Stomach (tissue), 9 donors: Measurements from ENCODE around the gene BIN1. TPM values are rescaled to one million over a fixed set of nuclear protein-coding genes. Genes with fewer than 3 reads are reported as not detected.

Experiments used
- DNase-seq, 2 donors: peaks; one replicate each; pipeline versions ENCODE4 v3.0.0 to v3.0.0-alpha.2; 2013 to 2019
- H3K27ac ChIP-seq, 5 donors: fragments of 200-600 bp in 4 of 5; sonication (generic) in 4 of 5; one replicate each; pipeline ENCODE4 v1.5.1; 2013 to 2019; ENCODE audit warnings: mild to moderate bottlenecking in 1 of 5, moderate library complexity in 1 of 5
- H3K27me3 ChIP-seq, 3 donors: fragments of 200-600 bp; sonication (generic); one replicate each; pipeline ENCODE4 v1.5.1; 2017 to 2019; ENCODE audit warnings: mixed run types in 1 of 3
- H3K36me3 ChIP-seq, 4 donors: fragments of 200-600 bp; sonication (generic); 1 replicate in 3 of 4; 2 replicates in 1 of 4; pipeline ENCODE4 v1.5.1; 2016 to 2019
- H3K4me1 ChIP-seq, 4 donors: fragments of 200-600 bp; sonication (generic); one replicate each; pipeline ENCODE4 v1.5.1; 2016 to 2019
- H3K4me3 ChIP-seq, 4 donors: fragments of 200-600 bp; sonication (generic) in 3 of 4; one replicate each; pipeline ENCODE4 v1.5.1; 2016 to 2019; ENCODE audit warnings: mild to moderate bottlenecking in 1 of 4
- H3K9me3 ChIP-seq, 4 donors: fragments of 200-600 bp; sonication (generic); one replicate each; pipeline ENCODE4 v1.5.1; 2016 to 2019
- EP300 ChIP-seq: sonication (generic); formaldehyde crosslinking; IDR thresholded peaks from one replicate; pipeline ENCODE4 v1.6.1; 2017; ENCODE audit warnings: antibody characterized with exemption
- POLR2A ChIP-seq, 4 donors: fragments of 450-650 bp; IDR thresholded peaks; one replicate each; pipeline ENCODE4 v1.6.1; 2016; ENCODE audit warnings: antibody characterized with exemption in 4 of 4, control low read depth in 2 of 4, mild to moderate bottlenecking in 1 of 4, moderate library complexity in 1 of 4
- POLR2AphosphoS5 ChIP-seq, 3 donors: sonication (generic); formaldehyde crosslinking; IDR thresholded peaks; one replicate each; pipeline ENCODE4 v1.6.1; 2016; ENCODE audit warnings: antibody characterized with exemption in 3 of 3
- WGBS, 5 donors: extraction: QIAGEN DNeasy Blood & Tissue Kit in 3 of 5; methylation state at CpG; one replicate each; pipeline versions ENCODE4 v1.1.5 to v1.1.7; 2013 to 2018; 5-methylcytosine and 5-hydroxymethylcytosine counted together
- intact Hi-C: fragments of 100-400 bp; cut with DNase I; formaldehyde crosslinking; loops from one replicate; pipeline ENCODE4 v1.15.1; 2023; ENCODE audit warnings: low total_unique reads
- polyA plus RNA-seq, 3 donors: library from polyadenylated mRNA; stranded (reverse); fragments of 200-250 nt; gene quantifications; one replicate each; pipeline ENCODE4 v1.2.3, GENCODE V29; 2013
- total RNA-seq, 5 donors: library from RNA; depleted of rRNA; stranded (reverse); fragments of >200 nt; gene quantifications; one replicate each; pipeline versions ENCODE4 v1.1.0 to v1.2.3, GENCODE V29; 2014 to 2016
- TF ChIP-seq, protein P1 (sequence below), 7 experiments: fragments of 450-650 bp in 4 of 7; fragments of 200-600 bp in 3 of 7; sonication (generic) in 3 of 7; IDR thresholded peaks; one replicate each; pipeline ENCODE4 v1.5.1; 2016 to 2019; ENCODE audit warnings: antibody characterized with exemption in 7 of 7, control low read depth in 2 of 7, mild to moderate bottlenecking in 1 of 7
- donor health status: healthy with polysubstance abuse.
- donor health status: Bipolar disorder and iron deficiency.
- donor health status: healthy.

The BIN1 gene
- total and polyA plus RNA-seq, 8 donors = 39.1 to 175 (median 47.8) TPM

DNA sequence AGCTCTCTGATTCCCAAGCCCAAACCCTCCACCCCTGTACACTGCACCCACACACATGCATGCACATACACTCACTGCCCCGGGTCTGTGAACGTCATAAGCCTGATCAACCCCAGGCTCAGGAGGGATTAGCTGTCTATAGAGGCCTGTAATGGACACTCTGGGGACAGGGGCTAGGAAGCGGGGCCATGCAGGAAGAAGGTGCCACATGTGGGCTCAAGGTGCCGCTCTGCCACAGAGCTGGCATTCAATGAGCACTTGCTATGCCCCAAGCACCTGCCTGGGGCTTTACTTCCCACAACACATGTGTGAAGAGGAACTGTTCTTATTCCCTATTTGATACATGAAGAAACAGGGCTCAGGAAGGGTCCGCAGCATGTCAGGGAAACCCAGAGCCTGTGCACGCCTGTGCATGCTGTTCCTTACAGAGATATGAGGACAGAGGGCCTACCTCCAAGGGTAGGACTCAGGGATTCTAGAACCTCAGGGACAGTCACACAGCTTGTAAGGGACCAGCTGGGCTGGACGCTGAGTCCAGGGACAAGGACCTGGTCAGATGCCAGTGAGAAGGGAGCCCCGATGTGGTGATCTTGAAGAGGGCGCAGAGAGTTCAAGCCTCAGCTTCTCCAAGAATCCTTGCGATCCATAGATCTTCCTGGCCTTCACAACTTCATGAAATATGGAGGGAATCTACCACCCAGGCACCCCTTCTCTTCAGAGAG is 5.0 kb downstream of the BIN1 start:
- TF ChIP-seq EP300 (no peak), POLR2A (IDR thresholded peaks at IDR 0.05) (no peak)
- TF ChIP-seq, protein P1, sequence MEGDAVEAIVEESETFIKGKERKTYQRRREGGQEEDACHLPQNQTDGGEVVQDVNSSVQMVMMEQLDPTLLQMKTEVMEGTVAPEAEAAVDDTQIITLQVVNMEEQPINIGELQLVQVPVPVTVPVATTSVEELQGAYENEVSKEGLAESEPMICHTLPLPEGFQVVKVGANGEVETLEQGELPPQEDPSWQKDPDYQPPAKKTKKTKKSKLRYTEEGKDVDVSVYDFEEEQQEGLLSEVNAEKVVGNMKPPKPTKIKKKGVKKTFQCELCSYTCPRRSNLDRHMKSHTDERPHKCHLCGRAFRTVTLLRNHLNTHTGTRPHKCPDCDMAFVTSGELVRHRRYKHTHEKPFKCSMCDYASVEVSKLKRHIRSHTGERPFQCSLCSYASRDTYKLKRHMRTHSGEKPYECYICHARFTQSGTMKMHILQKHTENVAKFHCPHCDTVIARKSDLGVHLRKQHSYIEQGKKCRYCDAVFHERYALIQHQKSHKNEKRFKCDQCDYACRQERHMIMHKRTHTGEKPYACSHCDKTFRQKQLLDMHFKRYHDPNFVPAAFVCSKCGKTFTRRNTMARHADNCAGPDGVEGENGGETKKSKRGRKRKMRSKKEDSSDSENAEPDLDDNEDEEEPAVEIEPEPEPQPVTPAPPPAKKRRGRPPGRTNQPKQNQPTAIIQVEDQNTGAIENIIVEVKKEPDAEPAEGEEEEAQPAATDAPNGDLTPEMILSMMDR (IDR thresholded peaks at IDR 0.05) = no peak
- no peaks in the 10 kb centered on the region for H3K27me3 ChIP-seq
- peak overlapping the region; percentile 13 to 94 (median 63) for H3K27ac ChIP-seq
- peaks cover 69 to 94% (median 88%) of the 10 kb centered on the region in 4 donors for H3K4me1 ChIP-seq
- H3K4me3 ChIP-seq = no peak overlapping the region
- intact Hi-C loops = no loop called here
- 64 to 89% (median 87%) methylated on average over 10 of the region's 10 CpGs for WGBS, 5 donors
- H3K36me3 ChIP-seq = no peaks in the 10 kb centered on the region
- no peak for DNase-seq
- no peaks in the 10 kb centered on the region for H3K9me3 ChIP-seq

DNA sequence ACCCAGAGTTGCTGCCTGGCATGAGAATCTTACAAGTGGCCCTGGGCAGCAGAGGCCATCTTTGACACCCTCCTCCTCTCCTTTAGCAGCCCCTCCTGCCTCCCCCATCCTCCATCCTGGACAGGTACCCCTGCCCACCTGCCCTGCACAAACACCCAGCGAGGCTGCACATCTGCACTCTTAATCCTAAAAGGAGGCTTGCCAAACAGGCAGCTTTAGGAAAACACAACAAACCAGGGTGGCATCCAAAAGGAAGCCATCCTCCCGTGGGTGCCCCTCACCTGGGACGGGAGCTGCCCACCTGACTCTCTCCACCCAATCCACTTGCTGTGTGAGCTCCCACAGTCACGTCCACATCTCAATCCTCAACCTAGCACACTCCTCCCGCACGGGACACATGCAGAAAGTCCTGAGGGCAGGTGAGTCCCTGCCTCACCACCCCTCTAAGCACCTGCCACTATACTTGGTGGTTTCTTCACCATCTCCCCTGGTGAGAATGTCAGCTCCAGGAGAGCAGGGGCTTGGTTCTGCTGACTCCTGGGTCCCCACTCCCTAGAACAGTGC is 5.8 kb downstream of the BIN1 start:
- no peaks in the 10 kb centered on the region for H3K27me3 ChIP-seq
- H3K4me1 ChIP-seq = peaks cover 74 to 100% (median 94%) of the 10 kb centered on the region in 4 donors
- peak overlapping the region; percentile 52 to 94 (median 63) for H3K27ac ChIP-seq
- TF ChIP-seq POLR2A (IDR thresholded peaks at IDR 0.05) (no peak), POLR2AphosphoS5 (IDR thresholded peaks at IDR 0.05) (no peak), EP300 (no peak)
- TF ChIP-seq, protein P1 (IDR thresholded peaks at IDR 0.05) = no peak
- no peaks in the 10 kb centered on the region for H3K36me3 ChIP-seq
- H3K4me3 ChIP-seq = no peak overlapping the region
- 68 to 81% (median 78%) methylated on average over 6 of the region's 6 CpGs for WGBS, 5 donors
- peak in 1 of 2 donors; percentile 5 for DNase-seq
- no peaks in the 10 kb centered on the region for H3K9me3 ChIP-seq
- intact Hi-C loops = no loop called here

DNA sequence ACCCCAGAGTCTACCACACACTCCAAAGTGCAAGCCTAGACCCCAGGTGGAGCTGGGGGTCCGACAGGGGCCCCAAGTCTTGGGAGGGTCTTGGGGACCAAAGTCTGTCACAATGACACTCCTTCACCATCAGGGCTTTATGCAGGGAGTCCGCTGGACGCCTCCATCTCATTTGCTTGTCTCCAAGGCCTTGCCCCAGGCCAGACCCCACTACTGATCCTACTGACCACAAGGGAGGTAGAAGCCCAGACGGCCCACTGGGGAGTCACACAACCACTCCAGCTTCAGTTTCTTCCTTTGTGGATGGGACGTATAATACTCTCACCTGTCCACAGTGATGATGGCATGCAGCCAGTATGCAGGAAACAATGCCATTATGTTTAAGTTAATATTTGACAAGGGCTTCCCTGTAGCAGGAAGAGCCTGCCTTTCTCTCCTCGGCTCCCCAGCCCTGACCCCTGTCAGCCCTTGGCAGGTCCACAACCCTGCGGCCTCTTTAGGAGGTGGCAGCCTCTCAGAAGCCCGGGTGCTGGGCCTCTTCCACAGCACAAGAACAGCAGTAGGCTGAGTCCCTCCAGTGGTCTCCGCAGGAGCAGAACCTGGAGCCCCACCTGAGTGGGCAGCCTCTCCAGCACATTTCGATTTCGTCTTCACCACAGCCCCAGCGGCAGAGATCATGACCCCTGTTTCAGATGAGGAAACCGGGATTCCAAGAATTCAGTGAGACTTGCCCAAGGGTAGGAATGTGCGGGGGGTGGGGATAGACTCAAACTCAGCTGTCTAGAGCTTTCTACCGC is 6.5 kb downstream of the BIN1 start:
- Histone ChIP-seq H3K4me1 (peaks cover 81 to 100% (median 93%) of the 10 kb centered on the region in 4 donors), H3K27ac (peak overlapping the region; percentile 52 to 94 (median 63)), H3K9me3 (no peaks in the 10 kb centered on the region), H3K27me3 (no peaks in the 10 kb centered on the region), H3K4me3 (no peak overlapping the region), H3K36me3 (no peaks in the 10 kb centered on the region)
- intact Hi-C loops = no loop called here
- DNase-seq = peak; percentile 85 to 87
- WGBS, 5 donors = 37 to 57% (median 51%) methylated on average over 12 to 15 of the region's 15 CpGs
- TF ChIP-seq POLR2AphosphoS5 (IDR thresholded peaks at IDR 0.05) = peak in 1 of 3 donors; percentile 58
- TF ChIP-seq, protein P1 (IDR thresholded peaks at IDR 0.05) = no peak
- no peak for TF ChIP-seq EP300
- no peak for TF ChIP-seq POLR2A (IDR thresholded peaks at IDR 0.05)

DNA sequence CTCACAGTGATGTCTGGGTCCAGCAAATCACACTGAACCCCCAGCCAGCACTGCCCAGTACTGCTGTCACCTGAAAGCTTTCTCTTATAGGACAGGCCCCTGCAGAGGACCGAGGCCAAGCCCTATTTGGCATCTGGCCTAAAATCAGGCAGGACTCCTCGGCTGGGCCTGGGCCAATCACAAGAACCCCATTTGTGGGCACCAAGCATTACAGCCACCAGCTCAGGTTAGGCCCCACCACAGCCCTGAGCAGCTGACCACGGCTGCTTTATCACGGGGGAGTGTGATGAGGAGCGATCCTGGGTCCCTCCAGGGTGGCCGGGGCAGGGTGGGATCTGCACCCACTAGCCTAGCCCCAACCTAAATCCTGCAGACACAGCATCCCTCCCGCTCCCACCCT is 8.2 kb downstream of the BIN1 start:
- TF ChIP-seq POLR2AphosphoS5 (IDR thresholded peaks at IDR 0.05) = no peak
- no peak for TF ChIP-seq EP300
- TF ChIP-seq, protein P1 (IDR thresholded peaks at IDR 0.05) = no peak
- TF ChIP-seq POLR2A (IDR thresholded peaks at IDR 0.05) = no peak
- 50 to 66% (median 60%) methylated on average over 6 to 7 of the region's 7 CpGs for WGBS, 5 donors
- Histone ChIP-seq H3K27me3 (no peaks in the 10 kb centered on the region), H3K9me3 (no peaks in the 10 kb centered on the region), H3K36me3 (no peaks in the 10 kb centered on the region), H3K4me1 (peaks cover 84 to 100% (median 93%) of the 10 kb centered on the region in 4 donors), H3K27ac (peak overlapping the region in 3 of 5 donors; percentile 14 to 75 (median 20)), H3K4me3 (no peak overlapping the region)
- intact Hi-C loops = no loop called here
- no peak for DNase-seq
